HepG2 (cell line): ENCODE measurements around the gene ABCC12. TPM values are rescaled to one million over a fixed set of nuclear protein-coding genes. Genes with fewer than 3 reads are reported as not detected.

ENCODE experiments used
- ATF6 ChIP-seq: sonication (generic); formaldehyde crosslinking; conservative IDR thresholded peaks from 2 replicates; pipeline ENCODE4 v1.4.0; 2020; ENCODE audit warnings: missing genetic modification reagents
- DRAP1 ChIP-seq: IDR thresholded peaks from 2 replicates; pipeline ENCODE4 v1.6.1; 2016; ENCODE audit warnings: missing genetic modification reagents, missing compliant biosample characterization
- EEA1 ChIP-seq: sonication (generic); formaldehyde crosslinking; IDR thresholded peaks from 2 replicates; pipeline ENCODE4 v1.5.1; 2020; ENCODE audit warnings: mild to moderate bottlenecking, missing genetic modification reagents, borderline replicate concordance
- HDAC2 ChIP-seq: sonication (generic); formaldehyde crosslinking; IDR thresholded peaks from 2 replicates; pipeline ENCODE4 v1.4.0; 2020; ENCODE audit warnings: missing genetic modification reagents
- KLF11 ChIP-seq: IDR thresholded peaks from 2 replicates; pipeline ENCODE4 v1.6.1; 2016; ENCODE audit warnings: missing compliant biosample characterization
- KLF13 ChIP-seq: sonication (generic); formaldehyde crosslinking; IDR thresholded peaks from 2 replicates; pipeline ENCODE4 v1.4.0; 2020; ENCODE audit warnings: mild to moderate bottlenecking, missing genetic modification reagents
- MXD1 ChIP-seq: sonication (generic); formaldehyde crosslinking; IDR thresholded peaks from 2 replicates; pipeline ENCODE4 v1.4.0; 2020; ENCODE audit warnings: mild to moderate bottlenecking, missing genetic modification reagents
- SKIL ChIP-seq: sonication (generic); formaldehyde crosslinking; IDR thresholded peaks from 2 replicates; pipeline ENCODE4 v1.8.0; 2022; ENCODE audit warnings: missing genetic modification reagents, mild to moderate bottlenecking, moderate library complexity, borderline replicate concordance
- TBX3 ChIP-seq: fragments of 450-650 bp; IDR thresholded peaks from 2 replicates; pipeline ENCODE4 v1.6.1; 2017; ENCODE audit warnings: antibody characterized with exemption, mild to moderate bottlenecking, inconsistent platforms, borderline replicate concordance
- ZBTB7A ChIP-seq: sonication (generic); formaldehyde crosslinking; IDR thresholded peaks from 2 replicates; pipeline ENCODE4 v1.8.0; 2022; ENCODE audit warnings: mild to moderate bottlenecking, missing genetic modification reagents
- ZGPAT ChIP-seq: IDR thresholded peaks from 2 replicates; pipeline ENCODE4 v1.6.1; 2016; ENCODE audit warnings: mild to moderate bottlenecking
- ZNF17 ChIP-seq: sonication (generic); formaldehyde crosslinking; IDR thresholded peaks from 2 replicates; pipeline ENCODE4 v1.5.0; 2020; ENCODE audit warnings: mild to moderate bottlenecking, missing genetic modification reagents
- ZNF512 ChIP-seq: sonication (generic); formaldehyde crosslinking; IDR thresholded peaks from 2 replicates; pipeline ENCODE4 v1.4.0; 2020; ENCODE audit warnings: mild to moderate bottlenecking, missing genetic modification reagents
- ZNF550 ChIP-seq: sonication (generic); formaldehyde crosslinking; IDR thresholded peaks from 2 replicates; pipeline ENCODE4 v1.4.0; 2020; ENCODE audit warnings: mild to moderate bottlenecking, missing genetic modification reagents, borderline replicate concordance
- ZNF557 ChIP-seq: sonication (generic); formaldehyde crosslinking; IDR thresholded peaks from 2 replicates; pipeline ENCODE4 v1.4.0; 2020; ENCODE audit warnings: missing genetic modification reagents
- ZNF784 ChIP-seq: sonication (generic); formaldehyde crosslinking; IDR thresholded peaks from 2 replicates; pipeline ENCODE4 v1.5.1; 2020; ENCODE audit warnings: missing genetic modification reagents, mild to moderate bottlenecking, borderline replicate concordance
- polyA plus RNA-seq, 8 experiments: library from polyadenylated mRNA; depleted of rRNA in 3 of 8; stranded (reverse) in 7 of 8; unstranded in 1 of 8; fragments of >200 nt; fragmentation: Illumina TruSeq in 4 of 8; extraction: Trizol in 4 of 8; gene quantifications; 2 replicates each; pipeline versions ENCODE4 v1.2.1 to v1.2.3, GENCODE V29; 2011 to 2016; ENCODE audit warnings: low read depth in 4 of 8, missing spikeins in 1 of 8, mixed read lengths in 1 of 8; ENCODE audit not compliant: insufficient read depth in 1 of 8
- total RNA-seq, 5 experiments: library from RNA; depleted of rRNA; stranded (reverse); fragments of >200 nt; fragmentation: Illumina TruSeq; extraction: Trizol; gene quantifications; 2 replicates each; pipeline ENCODE4 v1.2.3, GENCODE V29; 2016; ENCODE audit warnings: low read depth in 1 of 5

The ABCC12 gene
- total and polyA plus RNA-seq, 2 of the 13 experiments (the other 11 are each of a cell fraction or from before 2014, with no cell fraction given) = not detected

- TF ChIP-seq ATF6 (CRISPR knock-in tag) = no peak
- TF ChIP-seq EEA1 = no peak
- TF ChIP-seq DRAP1 (CRISPR knock-in tag) = 0 out of 2 replicates have a peak, but pooled peaks have one; percentile 18
- TF ChIP-seq MXD1 = peak; percentile 31; the same call in 1 of the 2 replicates
- no peak for TF ChIP-seq ZGPAT (CRISPR knock-in tag)
- no peak for TF ChIP-seq ZNF784
- TF ChIP-seq KLF11 = no peak
- TF ChIP-seq TBX3 = no peak
- TF ChIP-seq ZNF17 = no peak
- no peak for TF ChIP-seq KLF13 (CRISPR knock-in tag)
- no peak for TF ChIP-seq ZNF512 (CRISPR knock-in tag)
- TF ChIP-seq ZNF557 (CRISPR knock-in tag) = no peak
- peak; percentile 67; the same call in 1 of the 2 replicates for TF ChIP-seq ZBTB7A
- TF ChIP-seq SKIL (CRISPR knock-in tag) = no peak
- no peak for TF ChIP-seq ZNF550 (CRISPR knock-in tag)
- TF ChIP-seq HDAC2 (CRISPR knock-in tag) = peak; percentile 46; the same call in 1 of the 2 replicates
These were observed 38.3 kb downstream of the ABCC12 start (continued) for GRCh38 chr16:48117217-48118105.
